HG03354 (cell line): ENCODE measurements around the gene DLGAP1.

Source experiments
- ATAC-seq: cut with Tn5 transposase; IDR thresholded peaks from one replicate; pipeline ENCODE4 v1.9.1; 2021; ENCODE audit warnings: mild to moderate bottlenecking; ENCODE audit not compliant: unreplicated experiment, poor library complexity, severe bottlenecking

The DLGAP1 gene

DNA sequence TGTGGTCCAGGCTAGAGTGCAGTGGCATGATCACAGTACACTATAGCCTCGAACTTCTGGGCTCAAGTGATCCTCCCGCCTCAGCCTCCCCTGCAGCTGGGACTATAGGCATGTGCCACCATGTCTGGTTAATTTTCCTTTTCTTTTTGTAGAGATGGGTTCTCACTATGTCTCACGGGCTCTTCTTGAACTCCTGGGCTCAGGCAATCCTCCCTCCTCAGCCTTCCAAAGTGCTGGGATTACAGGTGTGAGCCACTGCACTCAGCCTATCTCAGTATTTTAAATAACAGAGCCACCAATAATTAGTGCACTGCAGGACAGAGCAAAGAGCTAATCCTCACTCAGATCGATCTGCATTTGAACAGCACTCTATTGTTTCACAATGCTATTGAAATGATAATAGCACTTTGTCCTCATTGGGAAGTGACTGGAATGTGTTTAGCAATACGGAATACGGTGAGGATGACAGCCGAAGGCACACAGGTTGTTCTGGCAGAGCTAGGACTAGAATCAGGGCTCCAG lies 335.9 kb downstream of the DLGAP1 start:
- no peak for ATAC-seq

DNA sequence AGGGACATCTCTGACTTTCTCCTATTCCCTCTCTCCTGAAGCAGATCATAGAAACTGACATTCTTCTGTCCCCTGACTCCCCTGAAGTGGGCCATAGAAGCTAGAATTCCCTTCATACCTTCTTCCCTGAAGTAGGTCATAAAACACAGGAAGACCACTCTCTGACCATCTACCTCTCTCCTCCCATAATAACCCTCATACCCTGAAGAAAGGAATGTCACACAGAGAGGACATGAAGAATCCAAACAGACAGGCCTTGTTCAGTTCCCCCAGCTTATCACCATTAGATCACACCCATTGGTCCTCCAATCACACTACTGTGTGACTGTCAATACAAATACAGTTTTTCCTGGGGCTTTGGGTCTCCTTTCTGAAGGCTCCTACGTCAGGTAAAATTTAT lies 347.1 kb downstream of the DLGAP1 start:
- no peak for ATAC-seq

GRCh38 chr18:4107049-4107467 lies 348.0 kb downstream of the DLGAP1 start:
- no peak for ATAC-seq

GRCh38 chr18:4106407-4107033 lies 348.6 kb downstream of the DLGAP1 start:
- ATAC-seq, result peak; percentile 83

- ATAC-seq, result no peak
These were observed 352.2 kb downstream of the DLGAP1 start for GRCh38 chr18:4102901-4103300.

DNA sequence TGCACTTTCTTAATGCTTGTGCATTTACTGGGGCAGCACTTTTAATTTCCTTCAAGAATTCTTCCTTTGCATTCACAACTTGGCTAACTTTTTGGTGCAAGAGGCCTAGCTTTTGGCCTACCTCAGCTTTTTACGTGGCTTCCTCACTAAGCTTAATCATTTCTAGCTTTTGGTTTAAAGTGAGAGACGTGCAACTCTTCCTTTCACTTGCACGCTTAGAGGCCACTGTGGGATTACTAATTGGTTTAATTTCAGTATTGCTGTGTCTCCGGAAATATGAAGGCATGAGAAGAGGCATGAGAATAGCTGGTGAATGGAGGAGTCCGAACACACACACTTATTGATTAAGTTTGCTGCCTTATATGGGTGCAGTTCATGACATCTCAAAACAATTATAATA lies 354.1 kb downstream of the DLGAP1 start:
- ATAC-seq, result no peak

- ATAC-seq, result no peak
These were observed 358.6 kb downstream of the DLGAP1 start for GRCh38 chr18:4096486-4096885.

GRCh38 chr18:4093676-4094075 lies 361.4 kb downstream of the DLGAP1 start:
- ATAC-seq, result no peak

- no peak for ATAC-seq
These were observed 370.7 kb downstream of the DLGAP1 start for GRCh38 chr18:4084382-4084900.

GRCh38 chr18:4078246-4078645 lies 376.9 kb downstream of the DLGAP1 start:
- no peak for ATAC-seq

- ATAC-seq, result no peak
These were observed 377.4 kb downstream of the DLGAP1 start for GRCh38 chr18:4077721-4078120.

DNA sequence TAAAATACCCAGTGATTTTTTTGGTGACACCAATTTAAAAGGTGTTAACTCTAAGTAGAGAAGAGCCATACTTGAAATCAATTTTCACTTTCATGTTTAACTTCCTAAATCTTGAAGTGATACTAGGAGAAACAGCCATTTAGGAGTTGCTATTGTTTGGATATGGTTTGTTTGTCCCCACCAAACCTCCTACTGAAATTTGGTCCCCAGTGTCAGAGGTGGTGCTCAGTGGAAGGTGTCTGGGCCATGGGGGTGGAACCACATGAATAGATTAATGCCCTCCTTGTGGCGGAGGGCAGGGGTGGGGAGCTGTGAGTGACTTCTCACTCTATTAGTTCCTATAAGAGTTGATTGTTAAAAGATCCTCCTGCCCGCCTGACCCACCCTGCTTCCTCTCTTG lies 377.9 kb downstream of the DLGAP1 start:
- ATAC-seq, result no peak

- no peak for ATAC-seq
These were observed 380.5 kb downstream of the DLGAP1 start for GRCh38 chr18:4074647-4075046.

DNA sequence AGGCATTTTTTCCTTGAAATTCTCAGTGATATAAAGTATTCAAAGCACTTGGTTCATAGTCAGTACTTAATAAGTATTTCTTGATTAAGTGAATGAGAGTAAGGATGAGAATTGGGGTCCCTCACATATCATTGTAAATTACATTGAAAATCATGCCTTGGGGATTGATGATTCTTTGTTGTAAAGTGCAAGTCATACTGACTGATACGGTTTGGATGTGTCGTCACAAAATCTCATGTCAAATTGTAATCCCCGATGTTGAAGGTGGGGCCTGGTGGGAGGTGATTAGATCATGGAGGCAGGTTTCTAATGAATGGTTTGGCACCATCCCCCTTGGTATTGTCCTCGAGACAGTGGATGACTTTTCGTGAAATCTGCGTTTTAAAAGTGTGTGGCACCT lies 385.9 kb downstream of the DLGAP1 start:
- ATAC-seq, result no peak

DNA sequence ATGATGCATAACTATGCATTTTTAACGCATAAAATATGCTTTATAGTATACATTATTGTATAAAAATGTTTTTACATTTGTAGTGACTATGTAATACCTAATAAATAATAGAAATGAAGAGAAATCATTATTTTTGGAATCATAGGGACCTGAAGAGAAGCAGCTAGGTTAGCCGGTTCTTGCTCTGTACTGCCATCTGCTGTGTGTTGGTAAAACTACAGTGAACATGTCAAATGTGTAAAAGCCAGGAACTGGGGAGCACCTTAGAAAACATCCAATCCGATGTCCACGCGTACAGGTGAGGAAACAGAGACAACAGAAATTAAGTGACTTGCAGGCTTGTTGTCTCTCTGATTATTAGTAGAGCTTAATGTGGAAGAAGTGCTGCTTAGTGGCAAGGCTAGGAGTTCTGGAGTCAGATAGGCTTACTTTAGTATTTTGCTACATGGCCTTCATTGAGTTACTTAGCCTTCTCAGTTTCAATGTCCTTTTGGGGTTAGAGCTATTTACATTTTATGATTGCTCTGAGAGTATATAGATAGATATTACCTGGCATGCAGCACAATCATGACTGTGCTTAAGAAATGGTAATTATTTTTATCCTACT lies 386.5 kb downstream of the DLGAP1 start:
- ATAC-seq, result peak; percentile 82

GRCh38 chr18:4063545-4063944 lies 391.6 kb downstream of the DLGAP1 start:
- no peak for ATAC-seq

DNA sequence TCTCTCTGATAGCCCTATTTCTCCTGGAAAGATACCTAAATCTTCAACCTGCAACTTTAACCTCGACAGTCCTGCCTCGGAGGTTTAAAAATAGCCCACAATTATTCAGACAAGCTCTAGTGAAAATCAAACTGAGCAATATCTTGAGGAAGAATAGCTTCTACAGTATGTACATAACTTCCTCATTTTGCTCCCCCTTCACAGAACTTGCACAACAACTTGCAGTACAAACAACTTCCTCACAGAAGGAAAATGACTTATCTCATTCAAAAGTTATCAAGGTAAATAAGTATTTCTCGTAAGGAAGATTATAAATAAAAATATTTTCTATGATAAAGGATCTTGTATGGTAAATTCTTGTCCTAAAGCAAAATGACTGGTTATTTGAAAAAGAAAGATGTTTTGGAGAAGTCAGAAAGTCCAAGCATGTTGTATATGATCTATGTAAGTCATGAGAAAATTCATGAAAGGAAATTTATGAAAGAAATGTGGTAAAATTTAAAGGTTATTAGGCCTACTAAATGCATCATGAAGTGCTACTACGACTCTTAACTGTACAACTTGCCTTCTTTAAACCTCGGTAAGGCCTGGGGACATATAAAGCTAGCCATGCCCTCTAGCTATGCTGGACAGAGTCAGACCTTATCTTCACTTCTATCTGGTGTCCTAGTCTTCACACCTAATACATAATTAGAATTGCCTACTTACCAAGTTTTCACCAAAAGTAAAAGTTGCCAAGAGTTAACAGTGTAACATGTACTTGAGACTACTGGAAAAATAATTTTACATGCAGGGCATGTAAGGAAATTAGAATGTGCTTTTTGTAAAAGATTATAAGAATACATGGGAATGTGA lies 394.5 kb downstream of the DLGAP1 start:
- ATAC-seq, result no peak

- no peak for ATAC-seq
These were observed 396.9 kb downstream of the DLGAP1 start for GRCh38 chr18:4058179-4058578.

- ATAC-seq, result no peak
These were observed 414.6 kb downstream of the DLGAP1 start for GRCh38 chr18:4040391-4041092.

GRCh38 chr18:4035521-4035920 lies 419.6 kb downstream of the DLGAP1 start:
- no peak for ATAC-seq
